ENCODE results near the gene ACP6. TPM values are rescaled to one million over a fixed set of nuclear protein-coding genes. Genes with fewer than 3 reads are reported as not detected.

The ACP6 gene
- total RNA-seq, 4 donors from 2014 or later: 8.8 to 20.7 (median 13.9) TPM

GRCh38 chr1:147665521-147665920 lies 4.8 kb downstream of the ACP6 start:
- Histone ChIP-seq H3K4me1 (peaks cover 0 to 20% (median 3%) of the 10 kb centered on the region in 3 donors), H3K36me3 (no peaks in the 10 kb centered on the region), H3K27me3 (no peaks in the 10 kb centered on the region), H3K4me3 (no peak overlapping the region), H3K9me3 (peaks cover 0 to 6% (median 0%) of the 10 kb centered on the region in 3 donors), H3K27ac (no peak overlapping the region)
- ATAC-seq: no peak
- 89 to 100% methylated on average over 1 to 2 of the region's 2 CpGs for WGBS, 2 donors (ENCODE audit: low coverage in 1 of 2)
- TF ChIP-seq CTCF (IDR thresholded peaks at IDR 0.05) (peak in 1 of 4 experiments; percentile 8), EP300 (IDR thresholded peaks at IDR 0.05) (no peak)

- no peak for ATAC-seq
- H3K27me3 ChIP-seq: no peaks in the 10 kb centered on the region
- H3K4me3 ChIP-seq: no peak overlapping the region
- peaks cover 0 to 6% (median 0%) of the 10 kb centered on the region in 3 donors for H3K9me3 ChIP-seq
- H3K36me3 ChIP-seq: peaks cover 0 to 7% of the 10 kb centered on the region in 2 donors
- H3K27ac ChIP-seq: no peak overlapping the region
- TF ChIP-seq CTCF (IDR thresholded peaks at IDR 0.05) (no peak), POLR2AphosphoS5 (IDR thresholded peaks at IDR 0.05) (no peak), POLR2A (IDR thresholded peaks at IDR 0.05) (no peak), EP300 (IDR thresholded peaks at IDR 0.05) (no peak)
- 73 to 92% methylated on average over 4 of the region's 4 CpGs for WGBS, 2 donors (ENCODE audit: low coverage in 1 of 2)
- peaks cover 0 to 14% (median 3%) of the 10 kb centered on the region in 3 donors for H3K4me1 ChIP-seq
Measured at GRCh38 chr1:147664206-147664605, 6.1 kb downstream of the ACP6 start.

GRCh38 chr1:147654511-147654910 lies 15.8 kb downstream of the ACP6 start:
- no peak for ATAC-seq
- Histone ChIP-seq H3K27me3 (no peaks in the 10 kb centered on the region), H3K36me3 (peaks cover 0 to 96% of the 10 kb centered on the region in 2 donors), H3K27ac (no peak overlapping the region), H3K4me3 (no peak overlapping the region), H3K9me3 (no peaks in the 10 kb centered on the region), H3K4me1 (no peaks in the 10 kb centered on the region)
- TF ChIP-seq EP300 (IDR thresholded peaks at IDR 0.05) (no peak), POLR2AphosphoS5 (IDR thresholded peaks at IDR 0.05) (no peak), CTCF (IDR thresholded peaks at IDR 0.05) (no peak), POLR2A (IDR thresholded peaks at IDR 0.05) (no peak)
- WGBS, 2 donors (ENCODE audit: low coverage in 1 of 2): 87 to 100% methylated on average over 5 of the region's 5 CpGs

- ATAC-seq: no peak
- Histone ChIP-seq H3K4me1 (no peaks in the 10 kb centered on the region), H3K27ac (no peak overlapping the region), H3K4me3 (no peak overlapping the region), H3K27me3 (no peaks in the 10 kb centered on the region), H3K9me3 (no peaks in the 10 kb centered on the region), H3K36me3 (peaks cover 0 to 96% of the 10 kb centered on the region in 2 donors)
- 63% methylated on average over 1 of the region's 3 CpGs; no CpG with 5 or more reads in 1 of the 2 donors for WGBS, 2 donors (ENCODE audit: low coverage in 1 of 2)
- TF ChIP-seq CTCF (IDR thresholded peaks at IDR 0.05) (no peak), EP300 (IDR thresholded peaks at IDR 0.05) (no peak), POLR2A (IDR thresholded peaks at IDR 0.05) (no peak), POLR2AphosphoS5 (IDR thresholded peaks at IDR 0.05) (no peak)
Measured at GRCh38 chr1:147652306-147652705, 18.0 kb downstream of the ACP6 start.

- Histone ChIP-seq H3K9me3 (no peaks in the 10 kb centered on the region), H3K27me3 (no peaks in the 10 kb centered on the region), H3K4me3 (no peak overlapping the region), H3K27ac (no peak overlapping the region), H3K36me3 (peaks cover 0 to 98% of the 10 kb centered on the region in 2 donors), H3K4me1 (no peaks in the 10 kb centered on the region)
- TF ChIP-seq EP300 (IDR thresholded peaks at IDR 0.05) (no peak), POLR2A (IDR thresholded peaks at IDR 0.05) (no peak), CTCF (IDR thresholded peaks at IDR 0.05) (no peak), POLR2AphosphoS5 (IDR thresholded peaks at IDR 0.05) (no peak)
- no peak for ATAC-seq
- 29 to 80% methylated on average over 1 of the region's 1 CpG for WGBS, 2 donors (ENCODE audit: low coverage in 1 of 2)
Measured at GRCh38 chr1:147651466-147651865, 18.9 kb downstream of the ACP6 start.
